Stimulated activated CD8-positive, alpha-beta memory T cell treated with anti-CD3 and anti-CD28 coated beads, Interleukin-15, amount 100 ng/mL, for 48 hours (primary cell): Measurements from ENCODE around the gene FOXB1.

Experiments
- DNase-seq, 2 donors: peaks; one replicate each; pipeline ENCODE4 v3.0.0-alpha.2; 2020; ENCODE audit warnings: low read depth in 2 of 2

The FOXB1 gene

GRCh38 chr15:60017538-60018520, 13.7 kb downstream of the FOXB1 start:
- DNase-seq = no peak

GRCh38 chr15:60020736-60021135, 16.6 kb downstream of the FOXB1 start:
- DNase-seq = no peak

GRCh38 chr15:60021589-60022378, 17.7 kb downstream of the FOXB1 start:
- no peak for DNase-seq

GRCh38 chr15:60022379-60022741, 18.2 kb downstream of the FOXB1 start:
- DNase-seq = no peak

- no peak for DNase-seq
Observed at GRCh38 chr15:60026555-60026954, 22.4 kb downstream of the FOXB1 start.

- no peak for DNase-seq
Observed at GRCh38 chr15:60035344-60035743, 31.2 kb downstream of the FOXB1 start.

GRCh38 chr15:60039316-60039715, 35.2 kb downstream of the FOXB1 start:
- DNase-seq = no peak

GRCh38 chr15:60043744-60044435, 39.8 kb downstream of the FOXB1 start:
- DNase-seq = no peak

- no peak for DNase-seq
Observed at GRCh38 chr15:60044636-60045270, 40.6 kb downstream of the FOXB1 start.

- DNase-seq = no peak
Observed at GRCh38 chr15:60047701-60048100, 43.6 kb downstream of the FOXB1 start.

GRCh38 chr15:60049948-60050347, 45.8 kb downstream of the FOXB1 start:
- no peak for DNase-seq

- DNase-seq = no peak
Observed at GRCh38 chr15:60052796-60053195, 48.7 kb downstream of the FOXB1 start.

- DNase-seq = no peak
Observed at GRCh38 chr15:60054472-60054871, 50.4 kb downstream of the FOXB1 start.
